Measurements from ENCODE around the gene VRK1.

GRCh38 chr14:96780500-96780899 is 16.7 kb upstream of the VRK1 start:
- TF ChIP-seq CTCF (IDR thresholded peaks at IDR 0.05): no peak
- no peak for TF ChIP-seq POLR2A (IDR thresholded peaks at IDR 0.05)
- TF ChIP-seq POLR2AphosphoS5 (IDR thresholded peaks at IDR 0.05): no peak
- no peak for TF ChIP-seq EP300 (IDR thresholded peaks at IDR 0.05)
